ENCODE data around the gene HPCAL1. TPM values are rescaled to one million over a fixed set of nuclear protein-coding genes. Genes with fewer than 3 reads are reported as not detected.

Gene HPCAL1
- total RNA-seq, 1 experiment from 2014 or later: 26.9 TPM

DNA sequence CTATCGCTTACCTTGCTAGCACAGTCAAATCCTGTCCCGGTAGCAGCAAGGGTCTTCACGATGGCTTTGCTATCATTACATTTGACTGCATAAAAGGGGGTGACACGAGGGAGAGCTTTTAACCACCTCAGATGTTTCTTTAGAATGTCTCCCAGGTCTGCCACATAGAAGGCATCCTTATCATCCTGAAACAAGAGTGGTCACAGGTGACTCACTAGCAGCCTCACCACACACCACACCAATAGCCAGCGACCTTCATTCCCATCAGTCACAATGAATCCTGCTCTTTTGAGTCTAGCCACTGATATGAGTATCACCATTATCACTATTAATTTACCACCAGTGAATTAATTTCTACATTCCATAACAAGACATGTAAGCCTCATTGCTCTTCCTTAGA lies 141.8 kb downstream of the HPCAL1 start:
- Mint-ChIP-seq H3K36me3 (ENCODE audit: insufficient read depth, unreplicated experiment) (peaks cover 86% of the 10 kb centered on the region), H3K27me3 (ENCODE audit: insufficient read depth, unreplicated experiment) (no peaks in the 10 kb centered on the region), H3K9me3 (ENCODE audit: unreplicated experiment) (no peaks in the 10 kb centered on the region), H3K4me1 (ENCODE audit: low read depth, unreplicated experiment) (peaks cover 7% of the 10 kb centered on the region), H3K27ac (ENCODE audit: unreplicated experiment) (no peak overlapping the region), H3K4me3 (ENCODE audit: unreplicated experiment) (no peak overlapping the region)
- intact Hi-C loops (cut with micrococcal nuclease; ENCODE audit: unreplicated experiment): no loop called here
- Histone ChIP-seq H3K9me3 (no peaks in the 10 kb centered on the region), H3K4me3 (ENCODE audit: low read depth, low read length) (no peak overlapping the region), H3K36me3 (ENCODE audit: control insufficient read depth, insufficient read depth, low read length) (peaks cover 16% of the 10 kb centered on the region), H3K27me3 (replicated peaks; ENCODE audit: control insufficient read depth, insufficient read depth, low read length) (no peaks in the 10 kb centered on the region), H3K4me1 (peaks cover 13% of the 10 kb centered on the region; the same call in 1 of the 2 replicates)
- ChIA-PET POLR2A (no interaction called here), CTCF (interaction anchor here (1.2 kb wide), 1 partner anchor 9 kb away, joined by 6 read pairs; no protein-coding TSS in a partner anchor)
- BruUV-seq (replicated peaks): no TSS peak
- TF ChIP-seq CTCF (IDR thresholded peaks at IDR 0.05; ENCODE audit: insufficient read depth in 1 of 2, low read depth in 1 of 2, low read length in 1 of 2, severe bottlenecking in 1 of 2, unreplicated experiment in 1 of 2): no peak
- DNase-seq: no peak

DNA sequence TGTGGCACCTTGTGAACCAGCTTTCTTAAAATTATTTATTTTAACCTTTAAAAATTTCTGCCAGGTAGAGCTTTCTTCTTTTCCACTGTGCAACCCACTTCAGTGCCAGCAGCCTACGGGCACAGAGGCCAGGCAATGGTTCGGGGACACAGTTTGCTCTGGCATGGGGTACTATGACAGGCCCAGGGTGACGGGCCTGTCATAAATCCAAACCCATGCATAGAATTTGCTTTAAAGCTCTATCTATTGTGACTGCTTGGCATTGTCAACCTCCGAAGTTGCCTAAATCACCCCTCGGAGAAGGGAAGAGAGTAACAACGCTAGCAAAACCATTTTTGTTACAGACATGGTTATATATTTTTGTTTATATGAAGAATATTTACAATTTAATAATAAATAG lies 143.9 kb downstream of the HPCAL1 start:
- no TSS peak for BruUV-seq (replicated peaks)
- Mint-ChIP-seq H3K27me3 (ENCODE audit: insufficient read depth, unreplicated experiment) (no peaks in the 10 kb centered on the region), H3K36me3 (ENCODE audit: insufficient read depth, unreplicated experiment) (peaks cover 64% of the 10 kb centered on the region), H3K27ac (ENCODE audit: unreplicated experiment) (peak overlapping the region; percentile 83), H3K4me3 (ENCODE audit: unreplicated experiment) (peak overlapping the region; percentile 84), H3K9me3 (ENCODE audit: unreplicated experiment) (no peaks in the 10 kb centered on the region), H3K4me1 (ENCODE audit: low read depth, unreplicated experiment) (peaks cover 13% of the 10 kb centered on the region)
- no peak for DNase-seq
- no peaks in the 10 kb centered on the region for H3K27me3 ChIP-seq (replicated peaks; ENCODE audit: control insufficient read depth, insufficient read depth, low read length)
- POLR2A ChIA-PET: interaction anchor here (0.8 to 2.9 kb wide), 4 partner anchors 12 to 403 kb away, joined by 3 to 15 read pairs (median 8); partner anchors contain the start of gene KLF11
- no peaks in the 10 kb centered on the region for H3K9me3 ChIP-seq
- H3K4me3 ChIP-seq (ENCODE audit: low read depth, low read length): peak overlapping the region; percentile 49
- CTCF ChIA-PET: interaction anchor here (1.2 kb wide), 1 partner anchor 374 kb away, joined by 3 read pairs; no protein-coding TSS in a partner anchor
- no peak for TF ChIP-seq CTCF (IDR thresholded peaks at IDR 0.05; ENCODE audit: insufficient read depth in 1 of 2, low read depth in 1 of 2, low read length in 1 of 2, severe bottlenecking in 1 of 2, unreplicated experiment in 1 of 2)
- intact Hi-C loops (cut with micrococcal nuclease; ENCODE audit: unreplicated experiment): no loop called here
- H3K36me3 ChIP-seq (ENCODE audit: control insufficient read depth, insufficient read depth, low read length): peaks cover 12% of the 10 kb centered on the region
- peaks cover 17% of the 10 kb centered on the region for H3K4me1 ChIP-seq

DNA sequence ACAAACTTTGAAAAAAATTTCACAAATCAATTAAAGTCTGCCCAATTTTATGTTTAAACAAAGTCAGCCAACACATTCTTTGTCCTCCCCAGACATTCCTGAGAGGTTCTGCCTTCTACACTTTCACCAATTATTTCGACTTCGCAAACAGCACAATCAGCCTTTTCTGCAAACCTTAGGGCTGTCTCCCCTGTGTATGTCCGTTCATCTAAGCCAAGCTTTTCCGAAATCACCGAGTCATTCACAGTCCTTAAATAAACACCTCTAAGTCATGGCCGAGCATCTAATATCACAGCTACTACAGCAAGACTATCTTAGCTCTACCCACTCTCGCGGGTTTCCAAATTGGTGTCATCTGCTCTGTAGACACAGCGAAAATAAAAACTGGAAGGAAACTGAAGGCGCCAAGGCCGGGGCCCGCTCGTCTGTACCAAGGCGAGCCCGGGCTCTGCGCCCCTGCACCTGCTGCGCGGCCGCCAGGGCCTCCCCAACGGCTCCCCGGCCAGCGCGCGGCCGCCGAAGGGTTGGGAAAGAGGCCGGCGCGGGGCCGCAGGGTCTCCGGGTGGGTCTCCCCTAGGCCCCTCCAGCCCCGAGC lies 144.7 kb downstream of the HPCAL1 start:
- Mint-ChIP-seq H3K4me1 (ENCODE audit: low read depth, unreplicated experiment) (peaks cover 16% of the 10 kb centered on the region), H3K27me3 (ENCODE audit: insufficient read depth, unreplicated experiment) (no peaks in the 10 kb centered on the region), H3K36me3 (ENCODE audit: insufficient read depth, unreplicated experiment) (peaks cover 56% of the 10 kb centered on the region), H3K27ac (ENCODE audit: unreplicated experiment) (peak overlapping the region; percentile 83), H3K4me3 (ENCODE audit: unreplicated experiment) (peak overlapping the region; percentile 84), H3K9me3 (ENCODE audit: unreplicated experiment) (no peaks in the 10 kb centered on the region)
- POLR2A ChIA-PET: interaction anchor here (0.6 to 2.9 kb wide), 10 partner anchors 12 to 405 kb away, joined by 3 to 15 read pairs (median 9); partner anchors contain the start of gene KLF11
- peak overlapping the region; percentile 49 for H3K4me3 ChIP-seq (ENCODE audit: low read depth, low read length)
- BruUV-seq (replicated peaks): no TSS peak
- no peaks in the 10 kb centered on the region for H3K27me3 ChIP-seq (replicated peaks; ENCODE audit: control insufficient read depth, insufficient read depth, low read length)
- peak in 1 of 2 experiments; percentile 7 for TF ChIP-seq CTCF (IDR thresholded peaks at IDR 0.05; ENCODE audit: insufficient read depth in 1 of 2, low read depth in 1 of 2, low read length in 1 of 2, severe bottlenecking in 1 of 2, unreplicated experiment in 1 of 2)
- H3K36me3 ChIP-seq (ENCODE audit: control insufficient read depth, insufficient read depth, low read length): peaks cover 8% of the 10 kb centered on the region
- CTCF ChIA-PET: interaction anchor here (0.6 to 1.8 kb wide), 5 partner anchors 13 to 375 kb away, joined by 3 to 15 read pairs (median 3); no protein-coding TSS in a partner anchor
- peaks cover 17% of the 10 kb centered on the region for H3K4me1 ChIP-seq
- DNase-seq: no peak
- no peaks in the 10 kb centered on the region for H3K9me3 ChIP-seq
- intact Hi-C loops (cut with micrococcal nuclease; ENCODE audit: unreplicated experiment): no loop called here

Data from Caco-2 (cell line).